ENCODE data around the gene TXNDC16. TPM values are rescaled to one million over a fixed set of nuclear protein-coding genes. Genes with fewer than 3 reads are reported as not detected.
"Not testable (repeated sequence)": the region's sequence is repeated elsewhere in the genome, so short reads cannot be mapped to it uniquely, and the experiment has no call there.

Gene TXNDC16
- total RNA-seq, 1 donor from 2014 or later, result 22.6 TPM

GRCh38 chr14:52589646-52590045, 37.3 kb upstream of the TXNDC16 start:
- DNase-seq (ENCODE audit: low spot score), result no peak
- no peak overlapping the region for H3K27ac ChIP-seq
- H3K4me3 Mint-ChIP-seq, result no peak overlapping the region
- TF ChIP-seq EZH2phosphoT487 (IDR thresholded peaks at IDR 0.05) (no peak), EZH2 (IDR thresholded peaks at IDR 0.05) (no peak)
- TF ChIP-seq, protein P1, sequence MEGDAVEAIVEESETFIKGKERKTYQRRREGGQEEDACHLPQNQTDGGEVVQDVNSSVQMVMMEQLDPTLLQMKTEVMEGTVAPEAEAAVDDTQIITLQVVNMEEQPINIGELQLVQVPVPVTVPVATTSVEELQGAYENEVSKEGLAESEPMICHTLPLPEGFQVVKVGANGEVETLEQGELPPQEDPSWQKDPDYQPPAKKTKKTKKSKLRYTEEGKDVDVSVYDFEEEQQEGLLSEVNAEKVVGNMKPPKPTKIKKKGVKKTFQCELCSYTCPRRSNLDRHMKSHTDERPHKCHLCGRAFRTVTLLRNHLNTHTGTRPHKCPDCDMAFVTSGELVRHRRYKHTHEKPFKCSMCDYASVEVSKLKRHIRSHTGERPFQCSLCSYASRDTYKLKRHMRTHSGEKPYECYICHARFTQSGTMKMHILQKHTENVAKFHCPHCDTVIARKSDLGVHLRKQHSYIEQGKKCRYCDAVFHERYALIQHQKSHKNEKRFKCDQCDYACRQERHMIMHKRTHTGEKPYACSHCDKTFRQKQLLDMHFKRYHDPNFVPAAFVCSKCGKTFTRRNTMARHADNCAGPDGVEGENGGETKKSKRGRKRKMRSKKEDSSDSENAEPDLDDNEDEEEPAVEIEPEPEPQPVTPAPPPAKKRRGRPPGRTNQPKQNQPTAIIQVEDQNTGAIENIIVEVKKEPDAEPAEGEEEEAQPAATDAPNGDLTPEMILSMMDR (IDR thresholded peaks at IDR 0.05), result no peak
- no peaks in the 10 kb centered on the region for H3K9me3 ChIP-seq (ENCODE audit: low read depth)
- H3K9ac ChIP-seq, result no peak overlapping the region
- H3K27ac Mint-ChIP-seq, result no peak overlapping the region
- H3K4me1 Mint-ChIP-seq, result no peaks in the 10 kb centered on the region
- no peaks in the 10 kb centered on the region for H3K27me3 ChIP-seq
- no peak overlapping the region for H3K4me2 ChIP-seq
- no peaks in the 10 kb centered on the region for H3K36me3 ChIP-seq
- H3K27me3 Mint-ChIP-seq (ENCODE audit: insufficient read depth, low read depth), result peaks cover 2% of the 10 kb centered on the region
- H3K79me2 ChIP-seq (ENCODE audit: low read depth), result no peaks in the 10 kb centered on the region
- H3K4me1 ChIP-seq, result no peaks in the 10 kb centered on the region
- H3K4me3 ChIP-seq, result no peak overlapping the region
- H2AFZ ChIP-seq (replicated peaks), result no peak overlapping the region
- H4K20me1 ChIP-seq (ENCODE audit: low read depth), result no peaks in the 10 kb centered on the region
- peaks cover 8% of the 10 kb centered on the region for H3K36me3 Mint-ChIP-seq
- H3K9me3 Mint-ChIP-seq, result peaks cover 27% of the 10 kb centered on the region
- no peaks in the 10 kb centered on the region for H3F3A ChIP-seq (ENCODE audit: low read depth)

- no peaks in the 10 kb centered on the region for H3K4me1 Mint-ChIP-seq
These were observed 31.2 kb upstream of the TXNDC16 start for GRCh38 chr14:52583544-52583943.

GRCh38 chr14:52575858-52576257, 23.6 kb upstream of the TXNDC16 start:
- Histone ChIP-seq H3K4me1 (no peaks in the 10 kb centered on the region), H3K79me2 (ENCODE audit: low read depth) (no peaks in the 10 kb centered on the region), H3K27me3 (no peaks in the 10 kb centered on the region), H3K4me2 (no peak overlapping the region), H3F3A (ENCODE audit: low read depth) (no peaks in the 10 kb centered on the region), H3K4me3 (no peak overlapping the region), H3K9ac (no peak overlapping the region), H4K20me1 (ENCODE audit: low read depth) (no peaks in the 10 kb centered on the region), H3K27ac (no peak overlapping the region), H3K36me3 (no peaks in the 10 kb centered on the region), H3K9me3 (ENCODE audit: low read depth) (peaks cover 12% of the 10 kb centered on the region), H2AFZ (replicated peaks) (no peak overlapping the region)
- no peak overlapping the region for H3K4me3 Mint-ChIP-seq
- peaks cover 8% of the 10 kb centered on the region for H3K36me3 Mint-ChIP-seq
- peaks cover 2% of the 10 kb centered on the region for H3K27me3 Mint-ChIP-seq (ENCODE audit: insufficient read depth, low read depth)
- H3K9me3 Mint-ChIP-seq, result peaks cover 37% of the 10 kb centered on the region
- no peak overlapping the region for H3K27ac Mint-ChIP-seq
- no peak for DNase-seq (ENCODE audit: low spot score)
- TF ChIP-seq, protein P1 (IDR thresholded peaks at IDR 0.05), result no peak
- TF ChIP-seq EZH2 (IDR thresholded peaks at IDR 0.05) (no peak), EZH2phosphoT487 (IDR thresholded peaks at IDR 0.05) (no peak)
- H3K4me1 Mint-ChIP-seq, result no peaks in the 10 kb centered on the region

More at GRCh38 chr14:52583544-52583943, 31.2 kb upstream of the TXNDC16 start:
- H3K9me3 ChIP-seq (ENCODE audit: low read depth), result no peaks in the 10 kb centered on the region
- no peak overlapping the region for H3K9ac ChIP-seq
- H3K9me3 Mint-ChIP-seq, result no peaks in the 10 kb centered on the region
- H3K4me3 ChIP-seq, result no peak overlapping the region
- no peaks in the 10 kb centered on the region for H3K79me2 ChIP-seq (ENCODE audit: low read depth)
- no peak overlapping the region for H3K4me2 ChIP-seq
- no peaks in the 10 kb centered on the region for H4K20me1 ChIP-seq (ENCODE audit: low read depth)
- no peak overlapping the region for H2AFZ ChIP-seq (replicated peaks)
- H3K27me3 ChIP-seq, result no peaks in the 10 kb centered on the region
- no peaks in the 10 kb centered on the region for H3K36me3 Mint-ChIP-seq
- no peak for DNase-seq (ENCODE audit: low spot score)
- TF ChIP-seq EZH2 (IDR thresholded peaks at IDR 0.05), result no peak
- TF ChIP-seq, protein P1 (IDR thresholded peaks at IDR 0.05), result no peak
- no peak for TF ChIP-seq EZH2phosphoT487 (IDR thresholded peaks at IDR 0.05)
- no peak overlapping the region for H3K27ac Mint-ChIP-seq
- no peak overlapping the region for H3K27ac ChIP-seq
- no peak overlapping the region for H3K4me3 Mint-ChIP-seq
- no peaks in the 10 kb centered on the region for H3K27me3 Mint-ChIP-seq (ENCODE audit: insufficient read depth, low read depth)
- H3F3A ChIP-seq (ENCODE audit: low read depth), result no peaks in the 10 kb centered on the region
- no peaks in the 10 kb centered on the region for H3K4me1 ChIP-seq
- H3K36me3 ChIP-seq, result no peaks in the 10 kb centered on the region

DNA sequence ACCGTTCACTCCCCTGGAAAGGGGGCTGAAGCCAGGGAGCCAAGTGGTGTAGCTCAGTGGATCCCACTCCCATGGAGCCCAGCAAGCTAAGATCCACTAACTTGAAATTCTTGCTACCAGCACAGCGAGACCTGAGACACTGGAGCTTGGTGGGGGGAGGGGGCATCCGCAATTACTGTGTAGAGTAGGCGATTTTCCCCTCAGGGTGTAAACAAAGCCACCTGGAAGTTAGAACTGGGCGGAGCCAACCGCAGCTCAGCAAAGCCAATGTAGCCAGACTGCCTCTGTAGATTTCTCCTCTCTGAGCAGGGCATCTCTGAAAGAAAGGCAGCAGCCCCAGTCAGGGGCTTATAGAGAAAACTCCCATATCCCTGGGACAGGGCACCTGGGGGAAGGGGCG, 16.1 kb upstream of the TXNDC16 start:
- Mint-ChIP-seq H3K9me3 (peaks cover 47% of the 10 kb centered on the region), H3K36me3 (peaks cover 23% of the 10 kb centered on the region)
- H2AFZ ChIP-seq (replicated peaks); H3K4me1 Mint-ChIP-seq; DNase-seq (ENCODE audit: low spot score); H3K27ac Mint-ChIP-seq; H3K27me3 ChIP-seq; H3K4me3 ChIP-seq; H4K20me1 ChIP-seq (ENCODE audit: low read depth); H3K9me3 ChIP-seq (ENCODE audit: low read depth); H3K9ac ChIP-seq; H3K27ac ChIP-seq; H3K36me3 ChIP-seq; H3K4me3 Mint-ChIP-seq; H3F3A ChIP-seq (ENCODE audit: low read depth); H3K27me3 Mint-ChIP-seq (ENCODE audit: insufficient read depth, low read depth); H3K79me2 ChIP-seq (ENCODE audit: low read depth); H3K4me2 ChIP-seq; H3K4me1 ChIP-seq: not testable (repeated sequence)

Measured in neural progenitor cell (in vitro differentiated cells).